Stimulated activated CD4-positive, alpha-beta T cell treated with anti-CD3 and anti-CD28 coated beads, TNF-alpha, amount 100 ng/mL, for 1 hour (primary cell): ENCODE measurements around the gene CFAP61.
"Not testable (repeated sequence)": the region's sequence is repeated elsewhere in the genome, so short reads cannot be mapped to it uniquely, and the experiment has no call there.

ENCODE experiments used
- DNase-seq, 3 donors: peaks; one replicate each; pipeline ENCODE4 v3.0.0-alpha.2; 2020; ENCODE audit warnings: low read depth in 3 of 3, low spot score in 1 of 3

Gene CFAP61

GRCh38 chr20:20085812-20086211, 33.5 kb downstream of the CFAP61 start:
- DNase-seq, result no peak

DNA sequence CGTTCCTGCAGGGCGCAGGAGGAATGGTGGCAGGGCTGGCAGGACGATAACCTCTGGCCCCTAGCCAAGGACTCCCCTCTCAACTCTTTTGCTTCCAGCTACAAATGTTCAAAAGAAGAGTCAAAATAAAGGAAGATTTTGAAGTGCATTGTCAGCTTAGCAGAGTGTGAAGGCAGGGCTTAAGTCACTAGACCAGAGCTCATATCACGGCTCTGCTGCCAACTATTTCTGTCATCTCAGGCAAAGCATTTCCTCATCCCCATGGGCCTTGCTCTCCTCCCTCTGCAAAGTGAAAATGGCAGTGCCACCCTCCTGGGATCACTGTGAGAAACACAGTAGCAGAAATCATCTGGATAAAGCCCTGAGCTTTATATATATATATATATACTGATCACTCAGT, 36.7 kb downstream of the CFAP61 start:
- no peak for DNase-seq

- no peak for DNase-seq
Measured at GRCh38 chr20:20089939-20090338, 37.6 kb downstream of the CFAP61 start.

- no peak for DNase-seq
Measured at GRCh38 chr20:20092827-20093226, 40.5 kb downstream of the CFAP61 start.

DNA sequence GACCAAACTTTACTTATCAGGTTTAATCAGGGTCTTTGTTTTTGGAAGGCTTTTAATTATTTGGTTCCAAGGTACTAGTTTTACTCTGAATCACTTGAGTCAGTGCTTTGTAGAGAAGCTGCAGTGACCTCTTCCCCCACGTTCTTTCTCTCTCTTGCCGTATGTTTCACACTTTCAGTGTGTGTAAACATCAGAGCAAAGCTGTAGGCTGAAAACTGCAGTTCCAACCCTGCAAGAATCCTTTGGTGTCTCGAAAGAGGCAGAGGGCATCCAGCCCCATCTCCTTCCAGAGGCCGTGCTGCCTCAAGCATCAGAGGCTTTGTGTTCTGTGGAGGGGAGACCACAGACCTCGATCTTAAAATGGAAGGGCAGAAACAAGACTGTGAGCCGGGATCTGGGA, 42.1 kb downstream of the CFAP61 start:
- DNase-seq, result no peak

GRCh38 chr20:20095114-20095872, 43.0 kb downstream of the CFAP61 start:
- DNase-seq, result no peak

- DNase-seq, result no peak
Measured at GRCh38 chr20:20096421-20096820, 44.1 kb downstream of the CFAP61 start.

DNA sequence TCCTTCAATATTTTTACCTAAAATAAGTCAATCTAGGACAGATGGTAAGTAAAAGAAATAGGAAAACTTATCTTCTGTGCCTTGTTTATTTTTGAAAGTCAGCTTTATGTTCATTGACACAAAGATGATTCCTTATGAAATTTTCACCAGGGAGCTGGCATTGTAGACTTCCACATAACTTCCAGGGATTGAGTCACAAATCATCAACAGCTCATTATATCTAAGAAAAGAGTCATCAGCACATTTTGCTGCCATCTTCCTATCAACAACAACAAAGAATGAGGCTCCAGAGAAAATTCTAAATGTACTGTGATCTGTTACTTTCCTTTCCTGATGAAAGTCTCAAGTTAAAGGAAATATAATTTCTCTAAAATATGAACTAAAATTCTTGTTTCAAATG, 48.5 kb downstream of the CFAP61 start:
- no peak for DNase-seq

- DNase-seq, result no peak
Measured at GRCh38 chr20:20102163-20102562, 49.8 kb downstream of the CFAP61 start.

- no peak for DNase-seq
Measured at GRCh38 chr20:20102716-20103258, 50.5 kb downstream of the CFAP61 start.

- DNase-seq, result no peak
Measured at GRCh38 chr20:20103486-20103885, 51.2 kb downstream of the CFAP61 start.

DNA sequence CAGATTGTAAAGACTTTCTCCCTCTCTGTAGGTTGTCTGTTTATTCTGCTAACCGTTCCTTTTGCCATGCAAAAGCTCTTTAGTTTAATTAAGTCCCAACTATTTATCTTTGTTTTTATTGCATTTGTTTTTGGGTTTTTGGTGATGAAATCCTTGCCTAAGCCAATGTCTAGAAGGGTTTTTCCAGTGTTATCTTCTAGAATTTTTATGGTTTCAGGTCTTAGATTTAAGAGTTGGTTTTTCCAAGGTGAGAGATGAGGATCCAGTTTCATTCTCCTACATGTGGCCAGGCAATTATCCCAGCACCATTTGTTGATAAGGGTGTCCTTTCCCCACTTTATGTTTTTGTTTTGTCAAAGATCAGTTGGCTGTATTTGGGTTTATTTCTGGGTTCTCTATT, 70.9 kb downstream of the CFAP61 start:
- not testable (repeated sequence) for DNase-seq

DNA sequence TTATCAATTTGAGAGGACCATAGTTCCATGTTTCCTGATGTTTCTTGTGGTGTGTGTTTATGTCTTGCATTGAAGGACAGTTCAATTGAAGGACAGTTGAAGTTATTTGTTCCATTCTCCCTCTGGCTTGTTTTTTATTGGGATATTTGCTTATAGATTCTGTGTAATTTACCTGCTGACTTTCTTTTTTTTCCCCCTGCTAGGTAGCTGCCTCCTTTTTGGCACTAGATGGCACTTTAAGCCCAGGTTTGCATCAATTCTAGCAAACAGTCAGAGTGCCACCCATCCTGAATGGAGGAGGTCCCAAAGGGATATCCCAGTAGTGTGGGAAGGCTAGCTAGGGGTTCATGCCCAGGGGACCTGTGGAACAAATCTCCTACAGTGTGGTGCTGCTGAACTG, 78.1 kb downstream of the CFAP61 start:
- DNase-seq, result no peak

- no peak for DNase-seq
Measured at GRCh38 chr20:20134941-20135575, 82.7 kb downstream of the CFAP61 start.

- no peak for DNase-seq
Measured at GRCh38 chr20:20136313-20136712, 84.0 kb downstream of the CFAP61 start.

DNA sequence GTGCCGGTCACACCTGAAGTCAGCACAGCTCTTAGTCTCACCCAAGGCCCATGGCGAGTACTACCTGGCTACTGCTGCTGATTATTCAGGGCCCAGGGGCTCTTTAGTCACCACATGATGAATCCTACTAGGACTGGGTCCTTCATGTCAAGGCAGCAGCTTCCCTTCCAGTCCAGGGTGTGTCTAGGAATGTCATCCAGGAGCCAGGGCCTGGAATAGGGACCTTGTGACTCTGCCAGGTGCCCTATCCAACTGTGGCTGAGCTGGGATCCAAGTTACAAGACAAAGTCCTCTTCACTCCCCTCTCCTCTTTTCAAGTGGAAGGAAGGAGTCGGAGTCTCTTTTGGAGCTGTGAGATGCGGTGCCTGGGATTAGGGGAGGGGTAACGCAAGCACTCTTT, 85.5 kb downstream of the CFAP61 start:
- no peak for DNase-seq

DNA sequence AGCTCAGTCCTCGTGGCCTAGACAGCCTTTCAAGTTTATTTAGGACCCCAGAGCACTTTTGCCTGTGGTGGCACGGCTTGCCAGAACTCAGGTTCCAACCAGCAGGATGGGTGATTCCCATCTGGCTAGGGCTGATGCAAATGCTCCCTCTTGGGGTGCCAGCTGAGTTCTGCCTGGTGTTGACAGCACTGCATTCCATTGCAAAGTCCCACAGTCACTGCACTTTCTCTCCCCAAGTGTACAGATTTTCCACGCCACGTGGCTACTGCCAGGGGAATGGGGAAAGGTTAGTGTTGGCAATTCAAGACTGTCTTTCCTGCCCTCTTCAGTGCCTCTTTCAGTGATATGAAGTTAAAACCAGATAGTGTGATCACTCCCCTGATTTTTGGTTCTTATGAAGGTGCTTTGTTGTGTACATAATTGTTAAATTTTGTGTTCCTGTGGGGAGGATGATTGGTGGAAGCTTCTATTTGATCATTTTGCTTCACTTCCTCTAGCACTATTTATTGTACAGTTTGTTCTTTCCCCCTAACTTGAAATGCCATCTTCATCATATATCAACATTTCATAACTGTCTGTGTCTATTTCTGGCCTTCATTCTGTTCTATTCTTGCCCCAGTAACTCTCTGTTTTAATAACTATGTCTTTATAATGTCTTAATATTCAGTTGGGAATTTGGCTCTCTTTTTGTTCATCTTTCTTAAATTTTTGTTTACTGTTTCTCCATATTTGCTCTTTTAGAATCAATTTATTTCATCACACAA, 86.2 kb downstream of the CFAP61 start:
- no peak for DNase-seq

DNA sequence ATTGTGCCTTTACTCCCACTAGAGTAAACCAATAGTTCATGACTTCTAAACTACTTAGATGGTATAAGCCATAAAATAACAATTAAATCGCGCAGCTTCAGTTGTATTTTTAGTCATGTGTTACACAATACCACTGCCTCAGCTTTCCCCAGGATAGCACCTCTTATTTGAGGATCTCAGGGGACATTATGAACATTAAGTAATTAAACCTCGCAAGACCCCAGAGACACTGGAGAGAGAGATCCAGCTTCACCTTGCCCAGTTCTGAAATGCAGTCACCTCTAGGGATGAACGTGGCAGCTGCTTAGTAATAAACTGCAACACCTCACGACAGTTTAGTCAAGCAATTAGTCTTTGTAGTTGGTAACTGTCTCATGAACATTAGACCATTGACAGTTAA, 87.1 kb downstream of the CFAP61 start:
- DNase-seq, result no peak

GRCh38 chr20:20143165-20143564, 90.8 kb downstream of the CFAP61 start:
- no peak for DNase-seq

DNA sequence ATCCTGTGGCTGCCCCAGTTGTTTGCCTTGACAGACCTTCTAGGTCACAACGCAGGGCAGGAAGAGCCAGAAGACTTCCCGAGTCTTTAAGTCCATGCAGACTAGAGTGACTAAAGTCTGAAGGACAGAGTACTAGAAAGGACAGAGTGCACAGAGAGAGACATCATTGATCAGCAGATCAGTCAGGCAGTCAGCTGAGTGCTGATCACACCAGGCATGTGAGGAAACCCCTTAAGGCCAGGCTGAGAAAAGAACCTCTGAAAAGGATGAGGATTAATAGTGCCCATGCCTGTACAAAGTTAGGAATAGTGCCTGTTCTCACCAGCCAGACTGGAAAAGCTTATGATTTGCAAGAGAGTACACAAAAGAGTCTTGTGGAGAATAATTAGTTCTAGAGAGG, 91.3 kb downstream of the CFAP61 start:
- DNase-seq, result no peak

DNA sequence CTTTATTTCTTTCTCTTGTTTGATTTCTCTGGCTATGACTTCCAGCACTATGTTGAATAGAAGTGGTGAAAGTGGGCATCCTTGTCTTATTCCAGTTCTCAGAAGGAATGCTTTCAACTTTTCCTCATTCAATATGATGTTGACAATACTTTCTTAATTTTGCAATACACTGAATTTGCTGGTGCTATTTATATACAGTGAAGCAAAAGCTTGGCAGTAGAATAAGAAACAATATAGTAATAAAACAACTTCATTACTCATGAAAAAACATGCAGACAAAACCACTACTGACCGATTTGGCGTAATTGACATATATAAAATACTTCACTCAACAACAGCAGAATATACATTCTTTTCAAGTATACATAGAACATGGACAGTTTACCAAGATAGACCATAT, 96.4 kb downstream of the CFAP61 start:
- DNase-seq, result no peak

GRCh38 chr20:20150241-20150640, 97.9 kb downstream of the CFAP61 start:
- DNase-seq, result no peak
